HFFc6 (cell line): ENCODE measurements around the gene RSPO3. TPM values are rescaled to one million over a fixed set of nuclear protein-coding genes. Genes with fewer than 3 reads are reported as not detected.

Source experiments
- DNase-seq: peaks from one replicate; pipeline ENCODE4 v3.0.0-alpha.2; 2018
- H3K27ac Mint-ChIP-seq: 2 replicates; pipeline ENCODE4 v1.8.0; 2020; ENCODE audit warnings: mild to moderate bottlenecking, mixed read lengths
- H3K27me3 Mint-ChIP-seq: 2 replicates; pipeline ENCODE4 v1.8.0; 2021; ENCODE audit warnings: mild to moderate bottlenecking, moderate library complexity, mixed read lengths; ENCODE audit not compliant: insufficient read depth
- H3K36me3 Mint-ChIP-seq: 2 replicates; pipeline ENCODE4 v1.8.0; 2021; ENCODE audit warnings: low read depth, mixed read lengths
- H3K4me1 Mint-ChIP-seq: 2 replicates; pipeline ENCODE4 v1.8.0; 2020; ENCODE audit warnings: low read depth, mixed read lengths
- H3K4me3 Mint-ChIP-seq: 2 replicates; pipeline ENCODE4 v1.8.0; 2020; ENCODE audit warnings: mild to moderate bottlenecking, moderate library complexity, mixed read lengths
- H3K9me3 Mint-ChIP-seq: 2 replicates; pipeline ENCODE4 v1.8.0; 2020; ENCODE audit warnings: mild to moderate bottlenecking, mixed read lengths
- total RNA-seq, 6 experiments: library from RNA; stranded (reverse); fragmentation: NEBNext Ultra II Directional; extraction: Animal tissue kit (Norgen Biotek cat#: 25700); gene quantifications; 2 replicates in 1 of 6; 3 replicates in 5 of 6; pipeline ENCODE4 v1.2.3, GENCODE V29; 2021
- TF ChIP-seq, protein P1 (sequence below): fragments of 200-600 bp; sonication (generic); IDR thresholded peaks from 2 replicates; pipeline ENCODE4 v1.5.0; 2021; ENCODE audit warnings: antibody characterized with exemption, mild to moderate bottlenecking

The RSPO3 gene
- total RNA-seq, 6 experiments from 2014 or later = not detected

DNA sequence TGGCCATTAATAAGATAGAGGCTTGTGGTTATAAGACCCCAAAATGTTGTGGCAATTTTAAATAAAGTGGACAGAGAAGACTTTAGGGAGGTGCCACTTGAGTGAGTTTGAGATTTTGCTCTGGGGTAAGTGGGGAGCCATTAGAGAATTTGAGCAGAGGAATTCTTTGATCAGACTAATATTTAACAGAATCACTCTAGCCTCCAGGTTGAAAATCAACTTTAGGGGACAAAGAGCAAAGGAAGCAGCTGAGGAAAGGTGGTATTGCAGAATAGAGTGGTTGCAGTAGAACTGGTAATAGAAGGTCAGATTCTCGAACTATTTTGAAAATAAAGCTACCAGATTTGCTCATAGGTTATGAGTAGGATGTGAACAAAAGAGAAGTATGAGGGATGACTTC lies 97.5 kb downstream of the RSPO3 start:
- no peak for DNase-seq
- Mint-ChIP-seq H3K27me3 (peaks cover 10% of the 10 kb centered on the region), H3K9me3 (0 out of 2 replicates have a peak, but pooled peaks cover 4% of the 10 kb centered on the region), H3K27ac (no peak overlapping the region), H3K4me1 (no peaks in the 10 kb centered on the region), H3K36me3 (no peaks in the 10 kb centered on the region), H3K4me3 (no peak overlapping the region)
- TF ChIP-seq, protein P1, sequence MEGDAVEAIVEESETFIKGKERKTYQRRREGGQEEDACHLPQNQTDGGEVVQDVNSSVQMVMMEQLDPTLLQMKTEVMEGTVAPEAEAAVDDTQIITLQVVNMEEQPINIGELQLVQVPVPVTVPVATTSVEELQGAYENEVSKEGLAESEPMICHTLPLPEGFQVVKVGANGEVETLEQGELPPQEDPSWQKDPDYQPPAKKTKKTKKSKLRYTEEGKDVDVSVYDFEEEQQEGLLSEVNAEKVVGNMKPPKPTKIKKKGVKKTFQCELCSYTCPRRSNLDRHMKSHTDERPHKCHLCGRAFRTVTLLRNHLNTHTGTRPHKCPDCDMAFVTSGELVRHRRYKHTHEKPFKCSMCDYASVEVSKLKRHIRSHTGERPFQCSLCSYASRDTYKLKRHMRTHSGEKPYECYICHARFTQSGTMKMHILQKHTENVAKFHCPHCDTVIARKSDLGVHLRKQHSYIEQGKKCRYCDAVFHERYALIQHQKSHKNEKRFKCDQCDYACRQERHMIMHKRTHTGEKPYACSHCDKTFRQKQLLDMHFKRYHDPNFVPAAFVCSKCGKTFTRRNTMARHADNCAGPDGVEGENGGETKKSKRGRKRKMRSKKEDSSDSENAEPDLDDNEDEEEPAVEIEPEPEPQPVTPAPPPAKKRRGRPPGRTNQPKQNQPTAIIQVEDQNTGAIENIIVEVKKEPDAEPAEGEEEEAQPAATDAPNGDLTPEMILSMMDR = no peak

DNA sequence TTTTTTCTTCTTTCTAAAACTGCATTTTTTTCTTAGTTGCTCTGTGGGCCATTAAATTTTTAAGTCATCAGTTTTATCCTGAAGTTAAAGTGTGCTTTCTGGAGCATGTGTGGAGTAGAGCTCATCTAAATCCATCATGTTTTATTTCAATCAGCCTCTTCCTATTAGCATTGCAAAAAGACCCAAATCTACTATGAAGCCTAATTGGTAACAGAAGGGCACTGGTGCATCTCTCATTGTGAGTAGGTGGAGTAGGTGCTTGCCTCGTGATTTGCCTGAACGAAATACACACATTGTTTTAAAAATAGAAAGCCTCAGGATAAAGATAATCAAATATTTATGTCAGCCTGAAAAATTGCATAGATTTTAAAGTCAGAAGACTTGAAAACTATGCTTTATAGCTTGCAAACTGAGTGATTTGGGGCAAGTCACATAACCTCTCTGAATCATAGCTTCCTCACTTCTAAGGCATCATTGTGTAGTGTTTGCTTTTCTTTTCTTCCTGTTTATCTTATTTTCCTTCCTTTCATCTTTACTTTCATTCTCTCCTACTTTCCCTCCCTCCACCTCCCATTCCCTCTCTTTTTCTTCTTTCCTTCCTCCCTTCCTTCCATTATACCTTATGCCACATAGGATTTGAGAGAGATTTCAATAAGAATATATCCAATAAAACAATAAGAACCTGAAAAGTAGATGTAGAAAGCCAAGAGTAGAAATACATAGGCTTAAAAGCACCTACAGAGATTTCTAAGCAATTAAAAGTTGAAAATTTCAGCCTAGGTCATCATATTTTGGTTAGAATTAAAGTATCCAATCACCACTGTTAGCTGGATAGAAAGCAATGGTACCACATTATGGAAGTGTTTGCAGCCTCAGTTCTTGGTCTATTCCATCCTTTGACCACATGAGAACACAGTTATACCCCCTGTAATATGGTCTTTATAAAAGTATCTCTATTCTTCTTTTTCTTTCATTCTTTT lies 98.6 kb downstream of the RSPO3 start:
- Mint-ChIP-seq H3K36me3 (no peaks in the 10 kb centered on the region), H3K27me3 (peaks cover 10% of the 10 kb centered on the region), H3K4me3 (no peak overlapping the region), H3K9me3 (0 out of 2 replicates have a peak, but pooled peaks cover 4% of the 10 kb centered on the region), H3K27ac (no peak overlapping the region), H3K4me1 (no peaks in the 10 kb centered on the region)
- DNase-seq = no peak
- TF ChIP-seq, protein P1 = no peak

DNA sequence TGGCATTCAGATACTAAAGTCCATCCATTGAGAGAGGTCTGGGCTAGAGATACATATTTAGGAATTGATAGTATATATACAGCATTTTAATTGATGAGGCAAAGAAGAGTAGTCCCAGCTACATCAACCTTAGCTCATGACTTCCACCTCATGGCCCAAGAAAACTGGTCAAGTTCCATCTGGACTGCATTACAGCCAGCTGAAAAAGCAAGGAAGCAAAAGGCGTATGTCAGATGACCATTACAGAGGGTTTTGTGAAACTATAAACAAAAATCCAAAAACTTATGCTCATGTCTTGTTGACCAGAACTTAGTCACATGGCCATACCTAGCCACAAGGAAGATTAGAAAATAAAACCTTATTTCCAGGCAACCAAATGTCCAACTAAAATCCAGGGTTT lies 101.4 kb downstream of the RSPO3 start:
- no peak overlapping the region for H3K4me3 Mint-ChIP-seq
- DNase-seq = no peak
- H3K27me3 Mint-ChIP-seq = peaks cover 10% of the 10 kb centered on the region
- no peak overlapping the region for H3K27ac Mint-ChIP-seq
- H3K9me3 Mint-ChIP-seq = 0 out of 2 replicates have a peak, but pooled peaks cover 4% of the 10 kb centered on the region
- H3K36me3 Mint-ChIP-seq = no peaks in the 10 kb centered on the region
- no peaks in the 10 kb centered on the region for H3K4me1 Mint-ChIP-seq
- TF ChIP-seq, protein P1 = no peak

DNA sequence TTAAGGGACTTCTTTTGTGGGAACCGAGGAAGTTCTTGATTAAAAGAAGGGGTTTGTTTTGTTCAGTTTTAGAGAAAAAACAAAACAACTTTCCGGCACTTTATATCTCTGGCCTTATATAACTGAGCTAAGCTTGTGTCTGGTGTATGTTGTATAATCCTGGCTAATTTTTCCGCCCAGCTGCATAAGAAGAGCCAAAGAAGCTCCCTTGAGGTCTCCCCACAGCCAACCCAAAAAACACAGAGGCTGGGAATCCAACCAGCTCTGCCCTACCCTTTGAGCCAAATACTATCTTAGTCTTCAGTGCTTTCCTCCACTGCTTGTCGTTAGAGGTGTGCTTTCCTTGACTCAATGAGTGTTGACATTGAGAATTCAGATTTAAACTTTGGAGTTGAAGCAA lies 102.7 kb downstream of the RSPO3 start:
- TF ChIP-seq, protein P1 = no peak
- Mint-ChIP-seq H3K36me3 (no peaks in the 10 kb centered on the region), H3K4me1 (no peaks in the 10 kb centered on the region), H3K4me3 (no peak overlapping the region), H3K27ac (no peak overlapping the region), H3K27me3 (peaks cover 10% of the 10 kb centered on the region), H3K9me3 (no peaks in the 10 kb centered on the region)
- no peak for DNase-seq

DNA sequence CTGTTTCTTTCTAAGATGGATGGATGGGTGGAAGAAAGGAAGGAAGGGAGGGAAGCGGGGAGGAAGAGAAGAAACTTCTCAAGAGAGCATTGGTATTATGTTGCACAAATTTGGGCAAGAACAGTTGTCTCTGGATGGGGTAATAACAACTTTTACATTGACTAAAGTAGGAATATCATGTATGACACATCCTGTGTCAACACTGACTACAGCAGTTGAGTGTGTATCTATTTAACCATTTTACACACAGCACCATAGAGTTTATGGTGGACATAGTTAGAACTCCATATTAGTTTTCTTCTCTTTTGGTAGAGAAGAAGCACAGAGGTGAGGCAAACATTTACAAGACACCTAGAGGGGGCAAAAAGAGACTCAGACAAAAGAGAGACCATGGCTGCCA lies 103.9 kb downstream of the RSPO3 start:
- H3K4me1 Mint-ChIP-seq = no peaks in the 10 kb centered on the region
- H3K36me3 Mint-ChIP-seq = no peaks in the 10 kb centered on the region
- no peaks in the 10 kb centered on the region for H3K9me3 Mint-ChIP-seq
- no peak overlapping the region for H3K4me3 Mint-ChIP-seq
- TF ChIP-seq, protein P1 = no peak
- H3K27me3 Mint-ChIP-seq = peaks cover 8% of the 10 kb centered on the region
- no peak for DNase-seq
- no peak overlapping the region for H3K27ac Mint-ChIP-seq
